ENCODE results near the gene RBM28.

- TF ChIP-seq CTCF (IDR thresholded peaks at IDR 0.05; ENCODE audit: borderline replicate concordance, extremely low read depth, low read length, poor library complexity, severe bottlenecking) (no peak), EZH2 (IDR thresholded peaks at IDR 0.05; ENCODE audit: borderline replicate concordance, low read depth, low read length, severe bottlenecking) (no peak)
Observed at GRCh38 chr7:128271942-128272481, 71.7 kb downstream of the RBM28 start.

Data from DND-41 (cell line).